ENCODE measurements around the gene PTPRN2.

PTPRN2 gene

DNA sequence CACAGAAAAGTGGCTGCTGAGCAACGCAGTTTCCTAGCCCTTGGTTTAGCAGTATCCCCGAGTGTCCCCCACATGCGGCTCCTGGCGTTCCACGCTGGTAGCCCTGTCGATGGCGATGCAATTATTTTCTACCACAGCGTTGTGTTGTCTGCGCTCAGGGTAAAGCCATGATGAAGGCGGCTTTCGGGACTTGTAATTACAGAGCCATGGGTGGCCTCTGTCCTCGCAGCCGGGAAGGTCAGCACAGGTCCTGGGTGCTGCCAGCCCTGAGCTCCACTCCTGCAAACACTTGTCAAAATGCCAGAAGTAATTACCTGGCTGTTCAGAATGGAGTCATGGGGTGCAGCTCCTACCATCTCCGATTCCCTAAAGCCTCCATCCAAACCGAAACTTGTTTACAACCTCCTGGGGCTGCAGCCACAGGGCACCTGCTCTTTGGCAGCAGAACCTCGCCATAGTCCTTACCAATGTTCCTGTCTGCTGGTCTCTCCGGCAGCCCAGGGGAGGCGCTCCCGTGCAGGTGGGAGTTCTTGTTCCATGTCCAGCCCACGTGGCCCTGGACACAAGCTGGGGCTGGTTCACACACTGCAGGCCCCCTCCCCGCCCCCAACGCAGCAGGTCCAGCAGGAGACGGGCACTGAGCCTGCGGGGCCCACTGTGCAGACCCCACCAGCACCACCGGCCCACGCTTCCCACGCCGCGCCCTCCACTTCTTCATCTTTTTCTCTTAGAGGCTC, 512.6 kb downstream of the PTPRN2 start:
- DNase-seq, result no peak

DNA sequence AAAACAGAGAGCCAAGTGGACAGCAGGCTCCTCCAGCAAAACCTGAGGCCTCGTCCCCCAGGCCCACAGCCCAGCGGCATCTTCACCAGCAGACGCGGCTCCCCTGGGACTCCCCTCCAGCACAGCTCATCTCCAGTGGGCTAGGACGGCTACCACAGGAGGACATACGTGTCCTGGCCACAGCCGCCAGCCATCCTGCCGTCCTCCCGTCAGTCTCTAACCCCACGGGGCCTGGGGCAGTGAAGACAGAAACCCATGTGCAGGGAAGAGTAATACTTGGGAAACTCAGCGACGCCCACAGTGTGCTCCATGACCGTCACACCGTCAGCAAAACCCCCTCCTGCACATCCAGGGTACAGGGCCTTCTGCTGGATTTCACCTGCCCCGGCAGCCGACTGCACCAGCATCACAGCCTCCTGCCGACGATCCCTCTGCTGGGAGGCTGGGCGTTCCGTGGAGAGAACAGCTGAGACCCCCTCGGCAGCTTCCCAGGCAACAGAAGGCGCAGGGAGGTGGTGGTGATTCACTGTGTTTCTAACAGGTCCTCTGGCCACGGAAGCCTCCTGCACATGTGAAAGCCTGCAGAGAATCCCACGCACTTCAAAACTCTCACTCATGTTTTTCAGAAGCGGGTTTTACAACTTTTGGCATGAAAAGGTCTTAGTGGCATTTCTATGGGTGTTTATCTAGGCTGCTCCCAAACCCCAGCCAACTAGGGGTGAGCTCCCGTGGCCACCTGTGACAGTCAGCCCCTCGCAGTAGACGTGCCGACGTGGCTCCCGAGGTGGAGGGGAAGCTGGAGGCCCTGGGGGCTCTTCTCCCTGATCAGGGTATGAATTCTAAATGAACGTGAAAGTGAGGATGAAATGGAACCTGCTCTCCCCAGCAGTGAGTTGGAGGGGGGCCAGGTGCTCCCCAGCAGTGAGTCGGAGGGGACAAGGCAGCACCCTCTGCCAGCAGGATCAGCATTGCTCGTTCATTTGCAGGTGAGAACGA, 513.5 kb downstream of the PTPRN2 start:
- no peak for DNase-seq

- DNase-seq, result no peak
These were observed 514.5 kb downstream of the PTPRN2 start for GRCh38 chr7:158072991-158073730.

DNA sequence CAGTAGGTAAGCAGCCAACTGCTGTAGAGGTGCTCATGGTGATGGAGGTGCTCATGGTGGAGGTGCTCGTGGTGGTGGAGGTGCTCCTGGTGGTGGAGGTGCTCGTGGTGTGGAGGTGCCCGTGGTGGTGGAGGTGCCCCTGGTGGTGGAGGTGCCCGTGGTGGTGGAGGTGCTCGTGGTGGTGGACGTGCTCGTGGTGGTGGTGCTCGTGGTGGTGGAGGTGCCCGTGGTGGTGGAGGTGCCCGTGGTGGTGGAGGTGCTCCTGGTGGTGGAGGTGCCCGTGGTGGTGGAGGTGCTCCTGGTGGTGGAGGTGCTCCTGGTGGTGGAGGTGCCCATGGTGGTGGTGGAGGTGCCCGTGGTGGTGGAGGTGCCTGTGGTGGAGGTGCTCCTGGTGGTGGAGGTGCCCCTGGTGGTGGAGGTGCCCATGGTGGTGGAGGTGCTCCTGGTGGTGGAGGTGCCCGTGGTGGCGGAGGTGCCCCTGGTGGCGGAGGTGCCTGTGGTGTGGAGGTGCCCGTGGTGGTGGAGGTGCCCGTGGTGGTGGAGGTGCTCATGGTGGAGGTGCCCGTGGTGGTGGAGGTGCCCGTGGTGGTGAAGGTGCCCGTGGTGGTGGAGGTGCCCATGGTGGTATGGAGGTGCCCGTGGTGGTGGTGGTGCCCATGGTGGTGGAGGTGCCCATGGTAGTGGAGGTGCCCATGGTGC, 517.3 kb downstream of the PTPRN2 start:
- no peak for DNase-seq

DNA sequence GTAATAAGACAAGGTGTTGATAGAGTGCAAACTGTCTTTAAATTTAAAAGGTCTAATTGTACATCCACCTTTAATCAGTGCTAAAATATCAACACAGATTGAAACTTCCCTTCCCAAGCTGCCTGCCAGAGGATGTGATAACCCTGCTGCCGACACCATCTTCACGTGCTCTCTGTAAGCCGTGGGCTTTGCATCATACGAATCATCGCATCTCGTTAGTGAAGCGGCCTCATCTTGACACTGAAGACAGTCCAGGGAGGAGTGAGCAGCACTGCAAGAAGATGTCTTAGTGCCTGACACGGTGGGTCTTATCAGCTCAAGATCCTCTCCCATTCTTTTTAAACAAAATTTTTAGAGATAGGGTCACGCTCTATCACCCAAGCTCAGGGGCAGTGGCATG, 518.8 kb downstream of the PTPRN2 start:
- no peak for DNase-seq

DNA sequence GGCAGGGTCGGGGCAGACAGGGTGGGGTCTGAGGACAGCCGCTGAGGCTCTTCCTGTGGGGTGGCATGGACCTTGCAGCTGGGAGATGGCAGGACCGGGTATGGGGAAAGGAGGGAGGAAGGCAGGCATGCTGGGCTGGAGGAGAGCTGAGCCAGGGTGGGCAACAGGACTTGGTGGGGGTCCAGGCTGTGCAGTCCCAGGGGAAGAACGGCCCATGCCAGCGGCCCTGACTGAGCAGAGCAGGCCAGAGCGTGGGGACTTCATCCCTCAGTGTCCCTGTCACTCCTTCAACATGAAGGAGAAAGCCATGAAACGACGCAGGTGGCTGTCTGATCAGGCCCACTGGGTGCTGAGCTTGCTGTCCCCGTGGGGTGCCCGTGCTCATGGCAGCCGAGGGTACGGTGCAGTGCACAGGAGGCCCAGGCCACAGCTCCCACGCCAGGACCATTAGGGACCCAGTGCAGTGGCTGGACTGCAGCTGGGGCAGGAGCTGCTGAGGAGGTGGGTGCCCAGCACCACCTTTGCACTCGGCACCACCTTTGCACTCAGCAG, 519.6 kb downstream of the PTPRN2 start:
- DNase-seq, result no peak

DNA sequence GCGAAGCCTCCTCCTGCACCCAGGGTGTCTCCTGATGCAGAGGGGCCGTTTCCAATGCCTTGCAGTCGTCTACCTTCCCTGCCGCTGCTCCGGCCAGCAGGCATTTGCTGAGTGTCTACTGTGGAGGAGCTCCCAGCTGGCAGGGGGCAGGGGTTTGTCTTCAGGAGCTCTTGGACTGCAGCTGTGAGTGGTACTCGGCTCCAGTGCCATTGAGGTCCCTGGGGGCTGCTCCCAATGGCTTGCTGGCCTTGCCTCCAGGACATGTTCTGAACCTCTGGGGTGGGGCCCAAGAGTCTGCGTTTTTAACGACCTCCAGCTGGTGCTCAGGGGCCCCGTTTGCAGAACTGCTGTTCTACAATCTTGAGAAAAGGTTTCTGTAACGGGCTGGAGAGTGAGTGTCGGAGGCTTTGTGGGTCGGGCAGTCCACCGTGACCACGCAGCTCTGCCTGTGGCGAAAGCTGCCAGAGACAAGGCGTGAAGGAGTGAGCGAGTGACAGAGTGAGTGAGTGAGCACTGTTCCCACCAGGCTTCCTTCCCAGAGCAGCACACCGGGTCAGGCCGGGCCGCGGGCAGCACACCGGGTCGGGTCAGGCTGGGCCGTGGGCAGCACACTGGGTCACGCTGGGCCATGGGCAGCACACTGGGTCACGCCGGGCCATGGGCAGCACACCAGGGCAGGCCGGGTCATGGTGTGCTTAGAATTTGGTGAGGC, 520.2 kb downstream of the PTPRN2 start:
- no peak for DNase-seq

DNA sequence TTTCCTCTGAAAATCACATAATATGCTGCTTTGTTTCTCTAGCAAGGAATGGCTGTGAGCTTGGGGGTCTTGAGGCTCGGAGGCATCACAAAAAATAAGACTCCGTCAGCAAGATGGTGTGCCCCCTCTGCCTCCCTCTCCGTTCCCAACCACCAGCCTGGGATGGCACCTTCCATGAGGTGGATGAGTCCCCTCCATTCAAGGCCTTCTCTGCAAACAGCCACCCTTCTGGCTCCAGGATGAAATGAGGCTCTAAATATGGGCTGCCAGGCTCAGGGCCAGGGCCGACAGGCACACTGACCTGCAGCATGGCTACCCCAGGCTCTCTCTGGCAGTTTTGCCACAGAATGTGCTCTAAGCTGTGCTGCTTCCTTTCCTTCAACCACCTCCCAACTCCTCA, 521.5 kb downstream of the PTPRN2 start:
- no peak for DNase-seq

- no peak for DNase-seq
These were observed 522.3 kb downstream of the PTPRN2 start for GRCh38 chr7:158065340-158065739.

- DNase-seq, result no peak
These were observed 523.0 kb downstream of the PTPRN2 start for GRCh38 chr7:158064631-158065030.

DNA sequence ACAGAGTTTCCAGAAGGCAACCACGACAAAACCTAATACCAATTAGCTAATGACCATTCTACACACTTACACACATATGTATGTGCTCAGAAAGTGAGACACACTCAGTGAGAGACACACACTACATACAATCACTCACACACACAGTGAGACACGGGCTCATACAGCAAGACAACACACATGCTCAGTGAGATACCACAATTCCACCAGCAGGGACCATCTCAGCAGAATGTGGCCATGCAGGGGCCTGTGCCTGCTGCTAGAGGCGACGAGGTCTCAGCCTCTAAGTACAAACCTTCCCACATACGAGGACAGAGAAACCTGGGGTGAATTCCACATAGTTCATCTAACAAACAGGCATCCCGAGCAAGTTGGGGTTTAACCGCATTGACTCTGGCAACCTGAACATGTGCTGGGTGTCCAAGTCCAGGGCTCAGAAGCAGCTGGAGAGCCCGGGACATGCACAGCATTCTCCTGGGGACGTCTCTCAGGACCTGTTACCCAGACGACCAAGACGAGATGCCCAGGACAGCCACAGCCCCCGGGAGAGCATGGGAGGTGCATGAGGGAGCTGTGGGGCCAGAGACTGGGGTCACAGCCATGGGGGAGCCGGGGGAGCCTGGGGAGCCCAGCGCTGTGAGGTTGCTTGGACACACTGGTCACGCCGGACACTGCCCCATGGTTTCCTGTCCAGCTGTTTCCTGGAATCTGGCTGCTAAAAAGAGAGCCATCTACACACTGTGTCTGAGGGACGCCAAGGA, 523.6 kb downstream of the PTPRN2 start:
- DNase-seq, result no peak

- DNase-seq, result no peak
These were observed 525.0 kb downstream of the PTPRN2 start for GRCh38 chr7:158062661-158063060.

GRCh38 chr7:158061884-158062656, 525.6 kb downstream of the PTPRN2 start:
- DNase-seq, result no peak

GRCh38 chr7:158061026-158061630, 526.5 kb downstream of the PTPRN2 start:
- DNase-seq, result no peak

DNA sequence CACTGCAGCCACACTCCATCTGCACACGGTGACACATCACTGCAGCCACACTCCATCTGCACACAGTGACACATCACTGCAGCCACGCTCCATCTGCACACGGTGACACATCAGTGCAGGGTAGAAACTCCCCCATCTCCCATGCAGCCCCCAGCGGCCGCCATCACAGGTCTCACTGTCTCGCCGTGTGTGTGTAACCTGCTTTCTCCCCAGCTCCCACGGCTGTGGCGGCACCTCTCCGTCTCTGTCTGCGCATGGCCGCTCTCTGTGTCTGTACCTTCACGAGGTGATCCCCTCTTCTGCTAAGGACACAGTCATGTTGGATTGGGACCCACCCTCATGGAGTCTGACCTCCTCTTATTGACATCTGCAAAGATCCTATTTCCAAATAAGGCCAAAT, 527.4 kb downstream of the PTPRN2 start:
- no peak for DNase-seq

GRCh38 chr7:158057446-158057845, 530.2 kb downstream of the PTPRN2 start:
- no peak for DNase-seq

- DNase-seq, result no peak
These were observed 530.9 kb downstream of the PTPRN2 start for GRCh38 chr7:158056761-158057160.

DNA sequence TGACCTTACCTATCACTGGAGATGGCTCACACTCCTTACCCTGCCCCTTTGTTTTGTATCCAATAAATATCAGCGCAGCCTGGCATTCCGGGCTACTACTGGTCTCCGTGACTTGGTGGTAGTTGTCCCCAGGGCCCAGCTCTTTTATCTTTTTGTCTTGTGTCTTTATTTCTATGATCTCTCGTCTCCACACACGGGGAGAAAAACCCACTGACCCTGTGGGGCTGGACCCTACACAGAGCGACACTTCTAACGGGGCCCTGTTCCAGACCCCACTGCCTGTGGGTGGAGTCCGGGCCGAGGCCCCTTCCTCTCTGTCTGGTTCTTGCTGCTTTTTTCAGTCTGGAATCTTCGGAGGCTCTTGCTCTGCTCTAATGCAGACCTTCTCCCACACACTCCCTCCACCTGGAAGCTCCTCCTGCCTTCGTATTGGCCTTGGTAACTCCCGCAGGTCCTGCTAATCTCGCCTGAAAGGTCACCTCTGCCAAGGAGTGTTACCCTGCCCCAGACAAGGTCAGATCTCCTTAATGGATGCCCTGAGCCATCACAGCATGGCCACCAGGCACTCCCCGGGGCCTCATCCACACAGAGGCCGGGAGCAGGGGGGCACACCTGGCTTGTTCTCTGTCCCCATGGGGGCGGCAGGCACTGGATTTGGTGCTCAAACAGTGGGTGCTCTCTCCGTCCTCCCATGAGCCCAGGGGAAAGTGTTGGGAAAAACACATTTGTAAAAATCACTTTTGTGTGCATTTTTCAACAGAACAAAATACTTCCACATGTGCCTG, 531.7 kb downstream of the PTPRN2 start:
- DNase-seq, result no peak

- no peak for DNase-seq
These were observed 533.0 kb downstream of the PTPRN2 start for GRCh38 chr7:158054611-158055010.
